Ectodermal cell (in vitro differentiated cells): Measurements from ENCODE around the gene CDK5.

Experiments used
- H3K27ac ChIP-seq: 2 replicates; pipeline ENCODE4 v1.7.0; 2013; ENCODE audit warnings: mild to moderate bottlenecking, low read depth, low read length; ENCODE audit not compliant: insufficient read depth, poor library complexity, severe bottlenecking
- H3K27me3 ChIP-seq: 2 replicates; pipeline ENCODE4 v1.7.0; 2013; ENCODE audit warnings: mild to moderate bottlenecking, low read length; ENCODE audit not compliant: insufficient read depth, control insufficient read depth, poor library complexity, severe bottlenecking
- H3K36me3 ChIP-seq: one replicate; pipeline ENCODE4 v1.7.0; 2013; ENCODE audit warnings: low read length; ENCODE audit not compliant: control insufficient read depth, insufficient read depth
- H3K4me1 ChIP-seq: one replicate; pipeline ENCODE4 v1.7.0; 2013; ENCODE audit warnings: low read length; ENCODE audit not compliant: control insufficient read depth, insufficient read depth
- H3K4me3 ChIP-seq: 2 replicates; pipeline ENCODE4 v1.7.0; 2013; ENCODE audit warnings: low read depth, low read length, control low read depth; ENCODE audit not compliant: insufficient read depth
- H3K9me3 ChIP-seq: 2 replicates; pipeline ENCODE4 v1.7.0; 2013; ENCODE audit warnings: mild to moderate bottlenecking, low read length, moderate library complexity; ENCODE audit not compliant: control insufficient read depth
- WGBS, 2 experiments: methylation state at CpG; one replicate each; pipeline ENCODE4 v1.1.7; 2013; ENCODE audit warnings: missing lambda C conversion rate in 2 of 2; 5-methylcytosine and 5-hydroxymethylcytosine counted together

The CDK5 gene

GRCh38 chr7:151008511-151009323, 49.0 kb downstream of the CDK5 start:
- Histone ChIP-seq H3K4me1 (peaks cover 33% of the 10 kb centered on the region), H3K36me3 (no peaks in the 10 kb centered on the region), H3K9me3 (no peaks in the 10 kb centered on the region), H3K27me3 (no peaks in the 10 kb centered on the region), H3K4me3 (no peak overlapping the region), H3K27ac (no peak overlapping the region)
- WGBS, 2 experiments: 69 to 73% methylated on average over 40 of the region's 40 CpGs

DNA sequence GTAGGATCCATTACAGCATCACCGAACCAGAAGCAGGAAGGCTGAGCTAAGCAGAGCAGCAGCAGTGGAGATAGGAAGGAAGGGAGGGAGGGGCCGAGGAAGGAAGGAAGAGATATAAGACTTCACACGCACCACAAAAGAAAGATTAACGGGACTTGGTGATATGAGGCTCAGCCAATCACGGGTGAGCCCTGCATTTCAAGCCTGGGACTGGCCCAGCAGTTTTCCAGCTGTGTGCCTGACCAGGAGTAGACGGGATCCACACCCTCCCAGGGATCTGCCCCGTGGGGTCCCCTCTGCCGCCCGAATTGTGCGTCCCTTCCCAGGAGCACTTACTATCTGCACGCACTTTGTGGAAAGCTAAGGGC, 49.6 kb downstream of the CDK5 start:
- Histone ChIP-seq H3K4me3 (no peak overlapping the region), H3K27me3 (no peaks in the 10 kb centered on the region), H3K4me1 (peaks cover 33% of the 10 kb centered on the region), H3K27ac (no peak overlapping the region), H3K9me3 (no peaks in the 10 kb centered on the region), H3K36me3 (no peaks in the 10 kb centered on the region)
- 80 to 81% methylated on average over 11 of the region's 11 CpGs for WGBS, 2 experiments

DNA sequence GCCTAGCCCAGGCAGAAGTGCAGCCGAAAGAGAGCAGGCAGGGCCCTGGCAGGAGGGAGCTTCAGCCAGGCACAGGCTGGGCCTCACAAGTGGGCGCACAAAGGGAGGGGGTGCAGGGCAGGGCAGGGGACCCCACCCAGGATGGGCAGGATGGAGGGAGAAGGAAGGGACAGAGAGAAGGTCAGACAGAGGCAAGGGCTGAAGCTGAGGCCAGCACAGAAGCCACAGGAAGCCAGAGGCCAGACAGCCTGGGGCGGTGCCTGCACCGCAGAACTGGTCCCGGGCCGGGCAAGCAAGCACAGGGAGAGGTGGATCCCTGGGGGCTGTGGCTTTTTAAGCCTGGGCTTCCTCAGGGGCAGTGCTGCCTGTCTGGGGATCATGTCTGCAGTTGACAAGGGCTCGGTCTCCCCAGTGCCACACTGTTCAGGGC, 50.2 kb downstream of the CDK5 start:
- 70 to 76% methylated on average over 7 of the region's 7 CpGs for WGBS, 2 experiments
- Histone ChIP-seq H3K9me3 (no peaks in the 10 kb centered on the region), H3K4me1 (peaks cover 27% of the 10 kb centered on the region), H3K4me3 (no peak overlapping the region), H3K27ac (no peak overlapping the region), H3K27me3 (no peaks in the 10 kb centered on the region), H3K36me3 (no peaks in the 10 kb centered on the region)

DNA sequence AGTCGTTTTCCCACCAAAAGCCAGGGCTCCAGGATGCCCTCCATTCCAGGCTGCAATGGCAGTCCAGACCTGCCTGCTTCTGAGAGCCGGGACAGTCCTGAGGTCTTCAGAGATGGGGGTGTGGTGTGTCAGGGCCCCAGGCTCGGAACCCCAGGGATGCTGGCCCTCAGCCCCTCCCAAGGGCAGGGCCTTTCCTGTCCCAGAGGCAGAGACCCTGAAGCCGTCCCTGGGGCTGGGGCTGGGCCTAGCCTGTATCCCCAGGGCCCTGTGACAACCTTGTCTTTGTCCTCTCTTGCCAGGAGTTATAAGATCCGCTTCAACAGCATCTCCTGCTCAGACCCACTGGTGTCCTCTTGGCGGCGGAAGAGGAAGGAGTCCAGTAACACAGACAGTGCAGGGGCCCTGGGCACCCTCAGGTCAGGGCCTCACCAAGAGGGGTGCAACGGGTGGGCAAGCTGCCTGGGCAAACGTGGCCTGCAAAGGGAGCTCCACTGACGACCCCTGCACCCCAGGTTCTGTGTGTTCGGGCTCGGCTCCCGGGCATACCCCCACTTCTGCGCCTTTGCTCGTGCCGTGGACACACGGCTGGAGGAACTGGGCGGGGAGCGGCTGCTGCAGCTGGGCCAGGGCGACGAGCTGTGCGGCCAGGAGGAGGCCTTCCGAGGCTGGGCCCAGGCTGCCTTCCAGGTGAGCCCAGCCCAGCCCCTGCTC, 51.0 kb downstream of the CDK5 start:
- Histone ChIP-seq H3K27ac (no peak overlapping the region), H3K36me3 (no peaks in the 10 kb centered on the region)
- 91 to 92% methylated on average over 23 of the region's 23 CpGs for WGBS, 2 experiments

DNA sequence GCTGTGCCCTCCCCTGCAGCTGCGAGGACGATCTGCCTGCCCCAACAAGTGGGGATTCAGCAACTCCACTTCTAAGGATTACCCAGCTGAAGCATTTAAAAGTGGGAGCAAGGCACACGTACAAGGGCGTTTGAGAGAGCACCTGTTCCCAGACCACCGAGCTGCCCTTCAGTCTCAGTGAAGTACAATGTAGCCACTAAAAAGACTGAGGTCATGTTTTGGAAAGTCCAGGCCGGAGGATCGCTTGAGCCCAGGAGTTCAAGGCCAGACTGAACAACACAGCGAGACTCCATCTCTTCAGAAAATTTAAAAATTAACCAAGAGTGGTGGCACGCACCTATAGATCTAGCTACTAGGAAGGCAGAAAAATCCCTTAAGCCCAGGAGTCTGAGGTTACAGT, 52.1 kb downstream of the CDK5 start:
- 86 to 88% methylated on average over 9 of the region's 9 CpGs for WGBS, 2 experiments
- no peak overlapping the region for H3K4me3 ChIP-seq

More for the DNA sequence above, 51.0 kb downstream of the CDK5 start:
- peaks cover 24% of the 10 kb centered on the region for H3K4me1 ChIP-seq
- H3K27me3 ChIP-seq: no peaks in the 10 kb centered on the region
- H3K4me3 ChIP-seq: no peak overlapping the region
- H3K9me3 ChIP-seq: no peaks in the 10 kb centered on the region

More for the DNA sequence above, 52.1 kb downstream of the CDK5 start:
- no peak overlapping the region for H3K27ac ChIP-seq
- no peaks in the 10 kb centered on the region for H3K36me3 ChIP-seq
- H3K4me1 ChIP-seq: peaks cover 20% of the 10 kb centered on the region
- no peaks in the 10 kb centered on the region for H3K27me3 ChIP-seq
- H3K9me3 ChIP-seq: no peaks in the 10 kb centered on the region
